Endodermal cell (in vitro differentiated cells): ENCODE results near the gene LHX3. TPM values are rescaled to one million over a fixed set of nuclear protein-coding genes. Genes with fewer than 3 reads are reported as not detected.

Experiments
- DNase-seq: peaks from one replicate; pipeline ENCODE4 v3.0.0-alpha.2; 2017
- H3K27ac ChIP-seq: 2 replicates; pipeline ENCODE4 v1.5.1; 2013; ENCODE audit warnings: mild to moderate bottlenecking, low read depth, low read length, moderate library complexity
- H3K27me3 ChIP-seq: 2 replicates; pipeline ENCODE4 v1.6.1; 2013; ENCODE audit warnings: mild to moderate bottlenecking, low read length, moderate library complexity; ENCODE audit not compliant: insufficient read depth, control insufficient read depth, poor library complexity, severe bottlenecking
- H3K36me3 ChIP-seq: 2 replicates; pipeline ENCODE4 v1.7.0; 2013; ENCODE audit warnings: mild to moderate bottlenecking, low read length, moderate library complexity; ENCODE audit not compliant: control insufficient read depth, insufficient read depth
- H3K4me1 ChIP-seq: one replicate; pipeline ENCODE4 v1.7.0; 2013; ENCODE audit warnings: low read length; ENCODE audit not compliant: control insufficient read depth, insufficient read depth
- H3K4me3 ChIP-seq: 2 replicates; pipeline ENCODE4 v1.5.1; 2013; ENCODE audit warnings: mild to moderate bottlenecking, low read length, moderate library complexity
- H3K9ac ChIP-seq: 2 replicates; pipeline ENCODE4 v1.6.1; 2013; ENCODE audit warnings: mild to moderate bottlenecking, low read length, moderate library complexity; ENCODE audit not compliant: poor library complexity, severe bottlenecking; ENCODE audit errors: extremely low read depth
- H3K9me3 ChIP-seq: 2 replicates; pipeline ENCODE4 v1.6.1; 2013; ENCODE audit warnings: mild to moderate bottlenecking, low read length, moderate library complexity; ENCODE audit not compliant: control insufficient read depth
- H3K27ac Mint-ChIP-seq: 2 replicates; pipeline ENCODE4 v1.8.0; 2020; ENCODE audit warnings: mixed read lengths
- H3K27me3 Mint-ChIP-seq: 2 replicates; pipeline ENCODE4 v1.8.0; 2021; ENCODE audit warnings: mild to moderate bottlenecking, mixed read lengths; ENCODE audit not compliant: insufficient read depth
- H3K36me3 Mint-ChIP-seq: 2 replicates; pipeline ENCODE4 v1.8.0; 2020; ENCODE audit warnings: low read depth, mixed read lengths
- H3K4me1 Mint-ChIP-seq: 2 replicates; pipeline ENCODE4 v1.8.0; 2020; ENCODE audit warnings: mixed read lengths
- H3K4me3 Mint-ChIP-seq: 2 replicates; pipeline ENCODE4 v1.8.0; 2020; ENCODE audit warnings: mild to moderate bottlenecking, moderate library complexity, mixed read lengths
- H3K9me3 Mint-ChIP-seq: 2 replicates; pipeline ENCODE4 v1.8.0; 2020; ENCODE audit warnings: mild to moderate bottlenecking, mixed read lengths
- CTCF ChIP-seq: fragments of 200-600 bp; sonication (generic); conservative IDR thresholded peaks from 2 replicates; pipeline ENCODE4 v1.5.0; 2021; ENCODE audit warnings: antibody characterized with exemption, mild to moderate bottlenecking
- WGBS, 2 experiments: methylation state at CpG; one replicate each; pipeline versions ENCODE4 v1.1.5 to v1.1.7; 2013; ENCODE audit warnings: missing lambda C conversion rate in 2 of 2, mixed read lengths in 1 of 2; ENCODE audit not compliant: insufficient coverage in 1 of 2, insufficient read length in 1 of 2; 5-methylcytosine and 5-hydroxymethylcytosine counted together
- total RNA-seq, 2 donors: library from RNA; stranded (reverse); fragmentation: NEBNext Ultra II Directional in 1 of 2; extraction: Animal tissue kit (Norgen Biotek cat#: 25700) in 1 of 2; gene quantifications; 2 replicates in 1 of 2; 3 replicates in 1 of 2; pipeline ENCODE4 v1.2.1, GENCODE V29; 2021

The LHX3 gene
- total RNA-seq, 2 donors from 2014 or later: not detected

GRCh38 chr9:136148766-136149165 is 56.2 kb downstream of the LHX3 start:
- Mint-ChIP-seq H3K4me1 (peaks cover 6% of the 10 kb centered on the region), H3K4me3 (no peak overlapping the region), H3K27me3 (no peaks in the 10 kb centered on the region), H3K9me3 (no peaks in the 10 kb centered on the region), H3K36me3 (no peaks in the 10 kb centered on the region), H3K27ac (no peak overlapping the region)
- no peak for DNase-seq
- TF ChIP-seq CTCF: no peak
- Histone ChIP-seq H3K27me3 (no peaks in the 10 kb centered on the region), H3K27ac (no peak overlapping the region), H3K9me3 (no peaks in the 10 kb centered on the region), H3K36me3 (no peaks in the 10 kb centered on the region), H3K9ac (no peak overlapping the region), H3K4me3 (no peak overlapping the region), H3K4me1 (no peaks in the 10 kb centered on the region)
- 90 to 93% methylated on average over 5 to 14 of the region's 14 CpGs for WGBS, 2 experiments

GRCh38 chr9:136147890-136148714 is 56.8 kb downstream of the LHX3 start:
- Histone ChIP-seq H3K36me3 (no peaks in the 10 kb centered on the region), H3K9me3 (no peaks in the 10 kb centered on the region), H3K4me3 (no peak overlapping the region), H3K27ac (peak overlapping the region; percentile 57), H3K4me1 (no peaks in the 10 kb centered on the region), H3K27me3 (no peaks in the 10 kb centered on the region), H3K9ac (no peak overlapping the region)
- TF ChIP-seq CTCF: no peak
- peaks cover 6% of the 10 kb centered on the region for H3K4me1 Mint-ChIP-seq
- no peaks in the 10 kb centered on the region for H3K9me3 Mint-ChIP-seq
- DNase-seq: no peak
- WGBS, 2 experiments: 69 to 76% methylated on average over 25 to 35 of the region's 35 CpGs
- H3K4me3 Mint-ChIP-seq: no peak overlapping the region
- no peaks in the 10 kb centered on the region for H3K36me3 Mint-ChIP-seq
- H3K27ac Mint-ChIP-seq: no peak overlapping the region
- H3K27me3 Mint-ChIP-seq: no peaks in the 10 kb centered on the region

- Histone ChIP-seq H3K9me3 (no peaks in the 10 kb centered on the region), H3K9ac (no peak overlapping the region), H3K4me3 (no peak overlapping the region), H3K36me3 (no peaks in the 10 kb centered on the region), H3K27me3 (no peaks in the 10 kb centered on the region), H3K4me1 (no peaks in the 10 kb centered on the region), H3K27ac (no peak overlapping the region)
- Mint-ChIP-seq H3K9me3 (no peaks in the 10 kb centered on the region), H3K27ac (no peak overlapping the region), H3K36me3 (no peaks in the 10 kb centered on the region), H3K4me1 (peaks cover 6% of the 10 kb centered on the region), H3K27me3 (no peaks in the 10 kb centered on the region), H3K4me3 (no peak overlapping the region)
- WGBS, 2 experiments: 86 to 92% methylated on average over 5 to 22 of the region's 22 CpGs
- no peak for TF ChIP-seq CTCF
- DNase-seq: no peak
These were observed 57.7 kb downstream of the LHX3 start for GRCh38 chr9:136147038-136147889.

Other genes starting within 250 kb of the LHX3 start
- gene UBAC1, start 243.8 kb downstream of the LHX3 start, total RNA-seq: 10 to 100 TPM; 47.9 to 48.4 TPM
- 10 to 100 TPM; 12.4 to 16.7 TPM for gene NACC2, start 109.8 kb downstream of the LHX3 start, total RNA-seq
- 10 to 100 TPM; 56.4 to 58.4 TPM for gene TMEM250, start 86.3 kb downstream of the LHX3 start, total RNA-seq
- 10 to 100 TPM; 22.0 to 26.3 TPM for gene QSOX2, start 40.7 kb upstream of the LHX3 start, total RNA-seq
- under 1 TPM; 0.04 to 0.09 TPM for gene CCDC187, start 99.0 kb upstream of the LHX3 start, total RNA-seq
- gene GPSM1, start 122.4 kb upstream of the LHX3 start, total RNA-seq: 10 to 100 TPM; 37.2 to 38.6 TPM
- 10 to 100 TPM; 12.6 to 20.1 TPM for gene DNLZ, start 158.6 kb upstream of the LHX3 start, total RNA-seq
- 1 to 10 TPM in 1 of 2 donors, under 1 TPM in 1; 0.35 to 1.5 TPM for gene CARD9, start 168.5 kb upstream of the LHX3 start, total RNA-seq
- 10 to 100 TPM; 18.0 to 18.7 TPM for gene SNAPC4, start 195.0 kb upstream of the LHX3 start, total RNA-seq
- gene ENTR1, start 205.5 kb upstream of the LHX3 start, total RNA-seq: 10 to 100 TPM; 76.6 to 83.1 TPM
- 10 to 100 TPM; 82.7 to 85.4 TPM for gene PMPCA, start 205.5 kb upstream of the LHX3 start, total RNA-seq
- 10 to 100 TPM; 30.8 to 34.7 TPM for gene INPP5E, start 234.7 kb upstream of the LHX3 start, total RNA-seq